ENCODE measurements around the gene LUC7L2. TPM values are rescaled to one million over a fixed set of nuclear protein-coding genes. Genes with fewer than 3 reads are reported as not detected.

Gene LUC7L2
- total RNA-seq, 1 experiment from 2014 or later = 66.2 TPM

DNA sequence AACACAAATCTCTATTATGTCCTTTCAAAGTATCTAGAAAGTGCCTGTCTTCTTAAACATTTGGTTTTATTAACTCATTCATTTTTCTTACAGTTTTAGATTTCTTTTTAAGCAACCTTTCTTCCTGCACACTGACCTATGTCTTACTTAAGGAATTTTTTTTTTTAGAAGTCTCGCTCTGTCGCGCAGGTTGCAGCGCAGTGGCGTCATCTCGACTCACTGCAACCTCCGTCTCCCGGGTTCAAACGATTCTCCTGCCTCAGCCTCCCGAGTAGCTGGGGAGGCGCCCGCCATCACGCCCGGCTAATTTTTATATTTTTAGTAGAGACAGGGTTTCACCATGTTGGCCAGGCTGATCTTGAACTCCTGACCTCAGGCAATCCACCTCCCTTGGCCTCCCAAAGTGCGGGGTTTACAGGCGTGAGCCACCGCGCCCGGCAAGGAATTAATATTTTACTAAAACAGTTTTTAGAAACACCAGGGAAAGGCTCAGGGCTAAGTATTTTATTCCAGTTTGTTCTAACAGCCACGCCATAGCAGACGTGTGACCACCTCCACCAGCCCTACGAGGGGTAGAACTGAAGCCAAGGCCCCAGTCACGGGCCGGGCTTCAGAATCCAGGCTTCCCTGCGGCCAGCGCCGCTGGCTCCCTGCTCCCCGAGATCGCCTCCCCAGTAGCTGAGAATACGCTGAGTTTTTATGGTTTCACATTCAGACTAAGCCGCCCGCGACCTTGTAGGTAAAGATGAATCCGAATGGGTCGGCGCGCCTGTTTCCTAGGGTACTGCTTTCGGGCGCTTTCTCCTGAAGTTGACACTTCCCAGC lies 941 bp upstream of the LUC7L2 start:
- peaks cover 15% of the 10 kb centered on the region for H4K20me1 ChIP-seq (ENCODE audit: insufficient read depth, low read depth, low read length)
- H3K9ac ChIP-seq (ENCODE audit: low read length) = peak overlapping the region; percentile 100
- peak overlapping the region; percentile 87 for H3K4me3 ChIP-seq (ENCODE audit: low read length)
- H3K4me1 ChIP-seq (ENCODE audit: low read length) = peaks cover 34% of the 10 kb centered on the region
- 0 out of 2 replicates have a peak overlapping the region, but pooled peaks have one; percentile 54 for H2AFZ ChIP-seq (ENCODE audit: low read length)
- H3K36me3 ChIP-seq (ENCODE audit: insufficient read depth, low read length) = peaks cover 11% of the 10 kb centered on the region; the same call in 1 of the 2 replicates
- peak; percentile 83 for DNase-seq
- peak overlapping the region; percentile 92 for H3K4me2 ChIP-seq (ENCODE audit: low read depth, low read length, poor library complexity, severe bottlenecking)
- peak overlapping the region; percentile 90 for H3K27ac ChIP-seq (ENCODE audit: low read length)
- H3K79me2 ChIP-seq (ENCODE audit: low read length) = peaks cover 56% of the 10 kb centered on the region
- H3K27me3 ChIP-seq (ENCODE audit: low read length) = no peaks in the 10 kb centered on the region
- no peaks in the 10 kb centered on the region for H3K9me3 ChIP-seq (ENCODE audit: low read length)
- no peaks in the 10 kb centered on the region for H3K9me2 ChIP-seq (replicated peaks; ENCODE audit: insufficient read depth, low read length)

DNA sequence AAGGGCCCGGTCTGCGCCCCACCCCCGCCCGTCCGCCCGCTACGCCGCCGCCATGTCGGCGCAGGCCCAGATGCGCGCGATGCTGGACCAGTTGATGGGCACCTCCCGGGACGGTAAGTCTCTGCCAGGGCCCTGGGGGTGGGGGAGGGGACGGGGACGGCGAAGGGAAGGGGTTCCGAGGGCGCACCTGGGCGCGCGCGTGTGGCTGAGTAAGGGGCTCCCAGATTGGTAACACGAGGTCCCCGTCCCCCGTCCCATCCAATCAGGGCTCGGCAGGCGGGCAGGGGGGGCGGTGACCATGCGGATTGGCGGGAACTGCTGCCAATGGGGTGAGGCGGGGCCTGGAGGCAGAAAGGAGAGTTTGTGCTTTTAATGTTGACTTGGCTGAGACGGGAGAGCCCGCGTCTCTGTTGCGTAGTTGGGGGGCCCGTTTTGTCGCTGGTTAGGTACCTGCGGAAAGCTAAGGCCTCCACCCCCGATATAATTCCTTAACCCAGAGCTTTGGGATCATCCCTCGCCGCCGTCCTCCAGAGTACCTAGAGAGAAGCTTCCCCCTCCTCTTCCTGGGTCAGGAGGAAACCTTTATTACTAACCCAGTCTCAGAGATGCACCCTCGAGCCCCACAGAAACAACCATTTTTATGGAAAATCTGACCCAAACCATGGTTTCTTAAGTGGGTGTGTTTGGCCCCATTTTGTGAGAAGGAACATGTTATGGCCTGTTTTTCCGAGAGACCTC lies 685 bp downstream of the LUC7L2 start:
- H3K4me3 ChIP-seq (ENCODE audit: low read length) = peak overlapping the region; percentile 87
- no peaks in the 10 kb centered on the region for H3K9me2 ChIP-seq (replicated peaks; ENCODE audit: insufficient read depth, low read length)
- peak; percentile 99 for DNase-seq
- H3K9ac ChIP-seq (ENCODE audit: low read length) = peak overlapping the region; percentile 100
- H3K79me2 ChIP-seq (ENCODE audit: low read length) = peaks cover 73% of the 10 kb centered on the region
- H3K9me3 ChIP-seq (ENCODE audit: low read length) = no peaks in the 10 kb centered on the region
- H3K4me2 ChIP-seq (ENCODE audit: low read depth, low read length, poor library complexity, severe bottlenecking) = peak overlapping the region; percentile 92
- H4K20me1 ChIP-seq (ENCODE audit: insufficient read depth, low read depth, low read length) = peaks cover 19% of the 10 kb centered on the region
- peaks cover 34% of the 10 kb centered on the region for H3K4me1 ChIP-seq (ENCODE audit: low read length)
- H3K27me3 ChIP-seq (ENCODE audit: low read length) = no peaks in the 10 kb centered on the region
- H3K36me3 ChIP-seq (ENCODE audit: insufficient read depth, low read length) = peaks cover 22% of the 10 kb centered on the region; the same call in 1 of the 2 replicates
- no peak overlapping the region for H2AFZ ChIP-seq (ENCODE audit: low read length)
- peak overlapping the region; percentile 90 for H3K27ac ChIP-seq (ENCODE audit: low read length)

DNA sequence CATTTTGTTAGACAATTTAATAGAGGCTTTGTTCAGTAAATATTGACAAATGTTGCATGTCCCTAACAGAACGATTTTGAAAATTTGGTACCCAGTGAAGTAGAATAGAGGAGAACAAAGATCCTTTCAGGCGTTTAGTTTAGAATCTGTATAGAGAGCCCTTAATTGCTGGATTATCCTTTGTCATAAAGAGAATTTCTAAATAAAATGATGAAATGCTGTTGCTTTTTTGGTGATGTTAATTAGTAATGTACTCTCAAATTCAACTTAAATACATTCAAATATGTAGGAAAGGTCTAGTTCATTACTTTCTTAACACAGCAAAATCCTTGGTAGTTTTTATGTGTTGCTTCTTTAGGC lies 1.2 kb downstream of the LUC7L2 start:
- H3K9me3 ChIP-seq (ENCODE audit: low read length) = no peaks in the 10 kb centered on the region
- H3K9ac ChIP-seq (ENCODE audit: low read length) = peak overlapping the region; percentile 100
- H3K4me1 ChIP-seq (ENCODE audit: low read length) = peaks cover 36% of the 10 kb centered on the region
- H3K9me2 ChIP-seq (replicated peaks; ENCODE audit: insufficient read depth, low read length) = no peaks in the 10 kb centered on the region
- DNase-seq = no peak
- H3K79me2 ChIP-seq (ENCODE audit: low read length) = peaks cover 78% of the 10 kb centered on the region
- H3K4me2 ChIP-seq (ENCODE audit: low read depth, low read length, poor library complexity, severe bottlenecking) = peak overlapping the region; percentile 92
- H2AFZ ChIP-seq (ENCODE audit: low read length) = no peak overlapping the region
- peaks cover 25% of the 10 kb centered on the region for H4K20me1 ChIP-seq (ENCODE audit: insufficient read depth, low read depth, low read length)
- H3K27ac ChIP-seq (ENCODE audit: low read length) = peak overlapping the region; percentile 90
- peaks cover 27% of the 10 kb centered on the region for H3K36me3 ChIP-seq (ENCODE audit: insufficient read depth, low read length)
- H3K27me3 ChIP-seq (ENCODE audit: low read length) = no peaks in the 10 kb centered on the region
- peak overlapping the region; percentile 87 for H3K4me3 ChIP-seq (ENCODE audit: low read length)

DNA sequence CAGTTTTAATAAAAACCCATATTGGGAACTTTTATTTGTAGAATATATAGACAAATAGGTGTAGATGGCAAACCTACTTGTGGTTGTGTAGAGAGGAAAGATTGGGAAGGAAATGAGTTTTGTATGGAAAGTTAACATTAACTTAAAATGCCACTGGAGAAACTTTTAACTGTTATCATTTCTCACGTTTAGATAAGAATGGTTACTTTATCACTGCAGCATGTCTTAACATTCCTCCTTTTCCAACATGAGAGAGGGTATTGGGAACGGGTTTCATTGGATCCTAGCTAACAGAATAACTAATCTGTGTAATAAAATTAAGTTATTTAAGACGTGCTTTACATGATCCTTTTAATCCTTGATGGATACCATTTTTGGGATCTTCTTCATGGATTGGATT lies 1.8 kb downstream of the LUC7L2 start:
- Histone ChIP-seq H3K27me3 (ENCODE audit: low read length) (no peaks in the 10 kb centered on the region), H3K9me2 (replicated peaks; ENCODE audit: insufficient read depth, low read length) (no peaks in the 10 kb centered on the region), H3K27ac (ENCODE audit: low read length) (peak overlapping the region; percentile 90), H3K9me3 (ENCODE audit: low read length) (no peaks in the 10 kb centered on the region), H3K4me1 (ENCODE audit: low read length) (peaks cover 36% of the 10 kb centered on the region), H3K4me3 (ENCODE audit: low read length) (peak overlapping the region; percentile 87), H4K20me1 (ENCODE audit: insufficient read depth, low read depth, low read length) (peaks cover 26% of the 10 kb centered on the region), H3K36me3 (ENCODE audit: insufficient read depth, low read length) (peaks cover 31% of the 10 kb centered on the region), H3K9ac (ENCODE audit: low read length) (peak overlapping the region; percentile 100), H2AFZ (ENCODE audit: low read length) (no peak overlapping the region), H3K79me2 (ENCODE audit: low read length) (peaks cover 84% of the 10 kb centered on the region), H3K4me2 (ENCODE audit: low read depth, low read length, poor library complexity, severe bottlenecking) (peak overlapping the region; percentile 92)
- no peak for DNase-seq

DNA sequence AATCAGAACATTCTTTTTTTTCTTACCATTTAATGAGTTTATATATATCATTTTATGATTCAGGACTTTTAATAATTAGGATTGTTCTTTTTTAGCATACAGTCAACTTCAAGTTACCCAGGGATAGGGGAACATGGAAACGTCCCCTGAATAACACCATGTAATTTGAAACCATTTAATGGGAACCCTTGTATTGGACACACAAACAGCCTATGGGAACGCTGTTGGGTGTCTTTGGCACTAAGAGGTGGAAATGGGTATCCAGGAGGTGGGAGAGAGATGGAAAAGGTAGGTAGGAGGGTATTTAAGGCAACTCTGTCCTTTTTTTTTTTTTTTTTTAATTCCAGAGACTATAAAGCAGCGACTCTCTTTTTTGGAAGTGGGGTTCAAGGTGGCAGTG lies 2.6 kb downstream of the LUC7L2 start:
- no peak for DNase-seq
- H3K4me2 ChIP-seq (ENCODE audit: low read depth, low read length, poor library complexity, severe bottlenecking) = peak overlapping the region; percentile 92

DNA sequence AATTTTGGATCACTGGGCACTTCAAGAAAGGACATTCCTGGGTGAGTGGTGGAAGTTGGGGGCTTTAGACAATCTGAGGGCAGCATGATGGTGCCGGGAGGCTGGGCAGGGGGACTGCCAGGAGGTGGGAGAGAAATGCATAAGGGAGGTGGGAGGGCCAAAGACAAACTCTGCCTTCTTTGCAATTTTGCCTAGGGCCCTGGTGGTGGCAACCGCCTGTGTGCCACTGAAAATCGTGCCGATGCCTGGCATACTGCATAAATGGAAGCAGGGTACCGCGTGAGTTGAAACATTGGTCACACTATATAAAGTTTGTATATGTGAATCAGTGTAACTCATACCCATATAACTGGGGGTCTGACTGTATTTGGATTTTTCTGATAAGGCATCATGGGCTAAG lies 3.3 kb downstream of the LUC7L2 start:
- peak overlapping the region; percentile 90; the same call in 1 of the 2 replicates for H3K27ac ChIP-seq (ENCODE audit: low read length)
- H3K36me3 ChIP-seq (ENCODE audit: insufficient read depth, low read length) = peaks cover 37% of the 10 kb centered on the region
- H3K79me2 ChIP-seq (ENCODE audit: low read length) = peaks cover 95% of the 10 kb centered on the region
- no peak overlapping the region for H2AFZ ChIP-seq (ENCODE audit: low read length)
- H3K9me3 ChIP-seq (ENCODE audit: low read length) = no peaks in the 10 kb centered on the region
- 0 out of 2 replicates have a peak overlapping the region, but pooled peaks have one; percentile 25 for H3K9ac ChIP-seq (ENCODE audit: low read length)
- no peak for DNase-seq
- no peaks in the 10 kb centered on the region for H3K9me2 ChIP-seq (replicated peaks; ENCODE audit: insufficient read depth, low read length)
- peaks cover 39% of the 10 kb centered on the region for H3K4me1 ChIP-seq (ENCODE audit: low read length)
- peak overlapping the region; percentile 92 for H3K4me2 ChIP-seq (ENCODE audit: low read depth, low read length, poor library complexity, severe bottlenecking)
- H3K27me3 ChIP-seq (ENCODE audit: low read length) = no peaks in the 10 kb centered on the region
- H4K20me1 ChIP-seq (ENCODE audit: insufficient read depth, low read depth, low read length) = peaks cover 31% of the 10 kb centered on the region
- H3K4me3 ChIP-seq (ENCODE audit: low read length) = peak overlapping the region; percentile 87; the same call in 1 of the 2 replicates

More for the DNA sequence above, 2.6 kb downstream of the LUC7L2 start:
- peaks cover 31% of the 10 kb centered on the region for H3K36me3 ChIP-seq (ENCODE audit: insufficient read depth, low read length)
- H3K27me3 ChIP-seq (ENCODE audit: low read length) = no peaks in the 10 kb centered on the region
- no peaks in the 10 kb centered on the region for H3K9me3 ChIP-seq (ENCODE audit: low read length)
- peak overlapping the region; percentile 40; the same call in 1 of the 2 replicates for H3K9ac ChIP-seq (ENCODE audit: low read length)
- peak overlapping the region; percentile 87 for H3K4me3 ChIP-seq (ENCODE audit: low read length)
- H3K27ac ChIP-seq (ENCODE audit: low read length) = peak overlapping the region; percentile 90
- H2AFZ ChIP-seq (ENCODE audit: low read length) = no peak overlapping the region
- peaks cover 36% of the 10 kb centered on the region for H3K4me1 ChIP-seq (ENCODE audit: low read length)
- H3K9me2 ChIP-seq (replicated peaks; ENCODE audit: insufficient read depth, low read length) = no peaks in the 10 kb centered on the region
- H4K20me1 ChIP-seq (ENCODE audit: insufficient read depth, low read depth, low read length) = peaks cover 26% of the 10 kb centered on the region
- peaks cover 92% of the 10 kb centered on the region for H3K79me2 ChIP-seq (ENCODE audit: low read length)

DNA sequence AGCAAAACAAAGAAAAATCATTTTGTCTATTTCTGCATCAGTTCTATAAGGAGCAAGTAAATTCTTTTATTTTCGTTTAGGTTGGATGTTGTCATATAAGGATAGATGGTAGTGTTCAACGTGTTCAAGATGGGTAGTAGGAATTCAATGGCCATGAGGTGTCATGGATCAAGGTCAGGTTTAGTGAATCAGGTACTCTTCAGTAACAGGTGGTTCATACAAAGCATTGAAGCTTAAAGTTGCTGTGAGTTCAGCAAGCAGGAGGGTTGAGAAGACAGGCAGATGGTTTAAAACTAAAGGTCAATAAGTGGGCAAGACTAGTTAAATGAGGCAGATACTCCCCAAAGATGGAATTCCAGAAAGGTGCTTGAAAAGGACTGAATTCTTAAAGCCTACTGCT lies 5.6 kb downstream of the LUC7L2 start:
- no peak overlapping the region for H3K27ac ChIP-seq (ENCODE audit: low read length)
- peaks cover 43% of the 10 kb centered on the region for H3K4me1 ChIP-seq (ENCODE audit: low read length)
- DNase-seq = no peak
- no peaks in the 10 kb centered on the region for H3K9me3 ChIP-seq (ENCODE audit: low read length)
- H4K20me1 ChIP-seq (ENCODE audit: insufficient read depth, low read depth, low read length) = peaks cover 35% of the 10 kb centered on the region
- H3K4me2 ChIP-seq (ENCODE audit: low read depth, low read length, poor library complexity, severe bottlenecking) = no peak overlapping the region
- no peak overlapping the region for H3K9ac ChIP-seq (ENCODE audit: low read length)
- H3K4me3 ChIP-seq (ENCODE audit: low read length) = no peak overlapping the region
- H3K79me2 ChIP-seq (ENCODE audit: low read length) = peaks cover 100% of the 10 kb centered on the region
- H2AFZ ChIP-seq (ENCODE audit: low read length) = no peak overlapping the region
- peaks cover 47% of the 10 kb centered on the region for H3K36me3 ChIP-seq (ENCODE audit: insufficient read depth, low read length)
- H3K9me2 ChIP-seq (replicated peaks; ENCODE audit: insufficient read depth, low read length) = no peaks in the 10 kb centered on the region
- no peaks in the 10 kb centered on the region for H3K27me3 ChIP-seq (ENCODE audit: low read length)

DNA sequence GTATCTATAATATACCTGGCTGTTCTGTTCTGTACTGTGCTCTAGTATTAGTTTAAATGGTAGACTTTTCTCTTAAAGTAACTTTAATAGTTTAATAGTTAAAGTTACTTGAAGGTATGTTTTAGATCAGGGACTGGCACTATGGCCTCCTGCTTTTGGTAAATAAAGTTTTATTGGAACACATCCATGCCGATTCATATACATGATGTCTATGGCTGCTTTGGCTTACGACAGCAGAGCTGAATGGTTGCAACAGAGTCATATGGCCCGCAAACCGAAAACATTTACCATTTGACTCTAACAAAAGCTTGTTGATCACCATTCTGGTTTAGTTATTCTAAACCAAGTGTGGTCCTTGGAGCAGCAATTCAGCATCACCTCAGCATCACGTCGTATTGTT lies 6.7 kb downstream of the LUC7L2 start:
- H3K36me3 ChIP-seq (ENCODE audit: insufficient read depth, low read length) = peaks cover 47% of the 10 kb centered on the region
- peaks cover 31% of the 10 kb centered on the region for H4K20me1 ChIP-seq (ENCODE audit: insufficient read depth, low read depth, low read length)
- H3K27me3 ChIP-seq (ENCODE audit: low read length) = no peaks in the 10 kb centered on the region
- H3K9ac ChIP-seq (ENCODE audit: low read length) = no peak overlapping the region
- no peak overlapping the region for H3K27ac ChIP-seq (ENCODE audit: low read length)
- no peak for DNase-seq
- H3K4me1 ChIP-seq (ENCODE audit: low read length) = peaks cover 41% of the 10 kb centered on the region
- no peaks in the 10 kb centered on the region for H3K9me3 ChIP-seq (ENCODE audit: low read length)
- H3K79me2 ChIP-seq (ENCODE audit: low read length) = peaks cover 100% of the 10 kb centered on the region
- no peak overlapping the region for H3K4me2 ChIP-seq (ENCODE audit: low read depth, low read length, poor library complexity, severe bottlenecking)
- H2AFZ ChIP-seq (ENCODE audit: low read length) = no peak overlapping the region
- no peak overlapping the region for H3K4me3 ChIP-seq (ENCODE audit: low read length)
- no peaks in the 10 kb centered on the region for H3K9me2 ChIP-seq (replicated peaks; ENCODE audit: insufficient read depth, low read length)

All from Karpas-422 (cell line).